GM12878 (cell line): ENCODE results near the gene CLEC16A. TPM values are rescaled to one million over a fixed set of nuclear protein-coding genes. Genes with fewer than 3 reads are reported as not detected.
A peak's percentile ranks its signal among the peaks of the same experiment; 100 is the strongest.

Experiments
- ATAC-seq: fragments of 200-7000 bp; cut with Tn5 transposase; 3 replicates; pipeline ENCODE4 v1.9.1; 2020; ENCODE audit warnings: mild to moderate bottlenecking, moderate library complexity
- BruUV-seq: library from RNA; stranded (reverse); fragments of 400-500 nt; replicated peaks from 2 replicates; lab custom pipeline; 2021; lab: Mats Ljungman, UMichigan
- CTCF ChIA-PET: fragments of 300-600 bp; sonication (Branson Sonifier 250); formaldehyde crosslinking; extraction: SDS; loops from one replicate; lab custom pipeline; 2021; ENCODE audit warnings: inconsistent platforms; lab: Yijun Ruan, JAX
- POLR2A ChIA-PET: fragments of 350-600 bp; formaldehyde crosslinking; extraction: SDS; loops from one replicate; lab custom pipeline; 2021; ENCODE audit warnings: inconsistent platforms; lab: Charles Lee
- RAD21 ChIA-PET: fragments of 300-600 bp; sonication (Branson Sonifier 250); formaldehyde crosslinking; loops from one replicate; lab custom pipeline; 2023; ENCODE audit warnings: antibody characterized with exemption; ENCODE audit not compliant: unreplicated experiment; lab: Charles Lee
- SMC1A ChIA-PET: fragments of 300-600 bp; sonication (Branson Sonifier 250); formaldehyde crosslinking; loops from one replicate; lab custom pipeline; 2023; ENCODE audit not compliant: unreplicated experiment, uncharacterized antibody; lab: Charles Lee
- DNase-seq: peaks from one replicate; pipeline ENCODE4 v3.0.0-alpha.2; 2011; ENCODE audit warnings: low read depth, low spot score
- FAIRE-seq: peaks from 3 replicates; lab custom pipeline; 2011; peaks lifted over from hg19 to GRCh38; lab: Jason Lieb, UNC
- H2AFZ ChIP-seq: 2 replicates; pipeline ENCODE4 v1.6.0; 2011; ENCODE audit warnings: low read depth, low read length, control low read depth; ENCODE audit not compliant: control insufficient read depth
- H3K27ac ChIP-seq: 2 replicates; pipeline ENCODE4 v1.5.1; 2011; ENCODE audit warnings: control low read depth; ENCODE audit not compliant: control insufficient read depth, insufficient read depth
- H3K27me3 ChIP-seq, 2 experiments: replicated peaks in 1 of 2; 2 replicates each; pipeline versions ENCODE4 v1.6.0 to v1.6.1; 2011; ENCODE audit warnings: low read length in 1 of 2; ENCODE audit not compliant: control insufficient read depth in 2 of 2, insufficient read depth in 2 of 2
- H3K36me3 ChIP-seq, 2 experiments: 2 replicates each; pipeline ENCODE4 v1.5.1; 2011; ENCODE audit warnings: low read length in 1 of 2; ENCODE audit not compliant: control insufficient read depth in 2 of 2, insufficient read depth in 2 of 2
- H3K4me1 ChIP-seq: 2 replicates; pipeline ENCODE4 v1.6.1; 2011; ENCODE audit warnings: mild to moderate bottlenecking, low read length, moderate library complexity, mixed read lengths; ENCODE audit not compliant: control insufficient read depth, insufficient read depth
- H3K4me2 ChIP-seq: 2 replicates; pipeline ENCODE4 v1.6.0; 2011; ENCODE audit warnings: control low read depth; ENCODE audit not compliant: control insufficient read depth, insufficient read depth
- H3K4me3 ChIP-seq: fragments of 200-600 bp; sonication (generic); 2 replicates; pipeline ENCODE4 v1.5.1; 2016
- H3K79me2 ChIP-seq: 2 replicates; pipeline ENCODE4 v1.6.0; 2011; ENCODE audit warnings: low read length; ENCODE audit not compliant: control insufficient read depth, insufficient read depth
- H3K9ac ChIP-seq: 2 replicates; pipeline ENCODE4 v1.8.0; 2011; ENCODE audit warnings: low read length, control low read depth, mixed read lengths; ENCODE audit not compliant: control insufficient read depth, insufficient read depth
- H3K9me3 ChIP-seq: replicated peaks from 3 replicates; pipeline ENCODE4 v1.5.1; 2011; ENCODE audit warnings: mild to moderate bottlenecking, low read length; ENCODE audit not compliant: control insufficient read depth, insufficient read depth
- H4K20me1 ChIP-seq: 2 replicates; pipeline ENCODE4 v1.6.0; 2011; ENCODE audit not compliant: control insufficient read depth, insufficient read depth
- BHLHE40 ChIP-seq, 2 experiments: fragments of 450-650 bp in 1 of 2; IDR thresholded peaks; 2 replicates each; pipeline ENCODE4 v1.6.1; 2011 to 2017; ENCODE audit warnings: low read depth in 2 of 2, borderline replicate concordance in 1 of 2, improper control_type of control experiment in 1 of 2, low read length in 1 of 2, mild to moderate bottlenecking in 1 of 2
- ETV6 ChIP-seq, 2 experiments: fragments of 450-650 bp in 1 of 2; IDR thresholded peaks in 1 of 2; conservative IDR thresholded peaks in 1 of 2; 2 replicates each; pipeline ENCODE4 v1.6.1; 2014; ENCODE audit warnings: antibody characterized with exemption in 1 of 2, borderline replicate concordance in 1 of 2, low read depth in 1 of 2, mild to moderate bottlenecking in 1 of 2, moderate library complexity in 1 of 2
- FOXM1 ChIP-seq: IDR thresholded peaks from 2 replicates; pipeline ENCODE4 v1.6.1; 2012; ENCODE audit warnings: low read depth, mild to moderate bottlenecking, inconsistent platforms, low read length, moderate library complexity
- MEF2B ChIP-seq: fragments of 450-650 bp; IDR thresholded peaks from 2 replicates; pipeline ENCODE4 v1.6.1; 2018; ENCODE audit warnings: mild to moderate bottlenecking, moderate library complexity; ENCODE audit not compliant: partially characterized antibody, poor library complexity, severe bottlenecking
- MLLT1 ChIP-seq: fragments of 450-650 bp; IDR thresholded peaks from 2 replicates; pipeline ENCODE4 v1.6.1; 2016; ENCODE audit warnings: mild to moderate bottlenecking
- NKRF ChIP-seq: fragments of 450-650 bp; conservative IDR thresholded peaks from 2 replicates; pipeline ENCODE4 v1.6.1; 2017; ENCODE audit warnings: mild to moderate bottlenecking, moderate library complexity
- NRF1 ChIP-seq: conservative IDR thresholded peaks from 2 replicates; pipeline ENCODE4 v1.6.1; 2011; ENCODE audit warnings: mild to moderate bottlenecking, low read depth, low read length, improper control_type of control experiment
- RAD51 ChIP-seq: fragments of 450-650 bp; IDR thresholded peaks from 2 replicates; pipeline ENCODE4 v1.6.1; 2016; ENCODE audit warnings: moderate library complexity, mild to moderate bottlenecking, inconsistent platforms
- RB1 ChIP-seq: fragments of 450-650 bp; formaldehyde crosslinking; IDR thresholded peaks from 2 replicates; pipeline ENCODE4 v1.6.1; 2017; ENCODE audit warnings: mild to moderate bottlenecking, borderline replicate concordance
- SPI1 ChIP-seq: IDR thresholded peaks from 2 replicates; pipeline ENCODE4 v1.6.1; 2011; ENCODE audit warnings: low read depth, mild to moderate bottlenecking, low read length, moderate library complexity, borderline replicate concordance; ENCODE audit not compliant: insufficient read depth
- WGBS: methylation state at CpG from one replicate; pipeline ENCODE4 v1.1.6; 2016; ENCODE audit warnings: low lambda C conversion rate; ENCODE audit not compliant: insufficient replicate concordance, insufficient coverage; ENCODE audit errors: missing lambda C conversion rate; 5-methylcytosine and 5-hydroxymethylcytosine counted together
- in situ Hi-C: fragments of 300-500 bp; cut with MboI; formaldehyde crosslinking; loops from 9 replicates; pipeline ENCODE4 v1.14.3; 2018; ENCODE audit warnings: mixed read lengths
- intact Hi-C: fragments of 100-400 bp; cut with micrococcal nuclease; formaldehyde crosslinking; loops from one replicate; pipeline ENCODE4 v1.14.2; 2022; ENCODE audit not compliant: unreplicated experiment
- polyA plus RNA-seq, 11 experiments: library from polyadenylated mRNA; depleted of rRNA in 4 of 11; unstranded in 6 of 11; stranded (reverse) in 5 of 11; fragments of >200 nt; fragmentation: Nextera tagmentation in 4 of 11; fragmentation: Illumina TruSeq in 1 of 11; extraction: Ambion mirVana in 4 of 11; extraction: Trizol in 1 of 11; gene quantifications; 1 replicate in 1 of 11; 2 replicates in 10 of 11; pipeline versions ENCODE4 v1.2.1 to v1.2.3, GENCODE V29; 2011 to 2016; ENCODE audit warnings: inconsistent platforms in 2 of 11, missing spikeins in 2 of 11, low read depth in 1 of 11
- total RNA-seq, 4 experiments: library from RNA; depleted of rRNA in 3 of 4; stranded (reverse); fragments of >200 nt in 3 of 4; fragmentation: Illumina TruSeq in 1 of 4; extraction: Trizol in 1 of 4; gene quantifications; 2 replicates each; pipeline versions ENCODE4 v1.2.1 to v1.2.3, GENCODE V29; 2013 to 2021
- TF ChIP-seq, protein P1 (sequence below): IDR thresholded peaks from 2 replicates; pipeline ENCODE4 v1.6.1; 2012; ENCODE audit warnings: improper control_type of control experiment, low read depth, low read length; ENCODE audit not compliant: insufficient replicate concordance
- TF ChIP-seq, protein P2 (sequence below): IDR thresholded peaks from 2 replicates; pipeline ENCODE4 v1.6.1; 2012; ENCODE audit warnings: low read depth, low read length, improper control_type of control experiment

Gene CLEC16A
- total and polyA plus RNA-seq, 10 of the 15 experiments (the other 5 are each of a cell fraction or from before 2014, with no cell fraction given) = 1.5 to 28.8 (median 19.2) TPM

DNA sequence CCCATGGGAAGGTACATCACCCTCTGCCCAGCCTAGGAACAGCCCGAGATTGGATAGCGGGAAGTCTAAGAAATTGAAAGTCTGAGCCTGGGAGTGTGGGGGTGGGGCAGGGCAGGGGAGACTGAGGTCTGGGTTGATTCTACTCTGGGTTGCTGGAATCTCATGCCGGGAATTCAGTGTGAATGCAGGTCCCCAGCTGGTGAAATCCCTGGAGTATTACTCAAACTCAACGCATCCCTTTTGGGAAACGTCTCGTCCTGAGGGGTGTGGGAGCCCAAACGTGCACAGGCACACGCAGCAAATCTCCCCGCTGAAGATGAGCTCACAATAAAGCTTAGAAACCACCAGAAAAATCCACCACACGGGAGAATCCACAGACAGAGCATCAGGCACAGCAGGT, 256.2 kb downstream of the CLEC16A start:
- Histone ChIP-seq H3K79me2 (no peaks in the 10 kb centered on the region), H3K9me3 (no peaks in the 10 kb centered on the region)
- 60% methylated on average over 10 of the region's 10 CpGs for WGBS
- no peak for TF ChIP-seq NRF1
- peak; percentile 61 for TF ChIP-seq MEF2B
- TF ChIP-seq RB1 = no peak
- TF ChIP-seq RAD51 = no peak
- no peak for TF ChIP-seq NKRF
- TF ChIP-seq FOXM1 = no peak
- TF ChIP-seq, protein P1, sequence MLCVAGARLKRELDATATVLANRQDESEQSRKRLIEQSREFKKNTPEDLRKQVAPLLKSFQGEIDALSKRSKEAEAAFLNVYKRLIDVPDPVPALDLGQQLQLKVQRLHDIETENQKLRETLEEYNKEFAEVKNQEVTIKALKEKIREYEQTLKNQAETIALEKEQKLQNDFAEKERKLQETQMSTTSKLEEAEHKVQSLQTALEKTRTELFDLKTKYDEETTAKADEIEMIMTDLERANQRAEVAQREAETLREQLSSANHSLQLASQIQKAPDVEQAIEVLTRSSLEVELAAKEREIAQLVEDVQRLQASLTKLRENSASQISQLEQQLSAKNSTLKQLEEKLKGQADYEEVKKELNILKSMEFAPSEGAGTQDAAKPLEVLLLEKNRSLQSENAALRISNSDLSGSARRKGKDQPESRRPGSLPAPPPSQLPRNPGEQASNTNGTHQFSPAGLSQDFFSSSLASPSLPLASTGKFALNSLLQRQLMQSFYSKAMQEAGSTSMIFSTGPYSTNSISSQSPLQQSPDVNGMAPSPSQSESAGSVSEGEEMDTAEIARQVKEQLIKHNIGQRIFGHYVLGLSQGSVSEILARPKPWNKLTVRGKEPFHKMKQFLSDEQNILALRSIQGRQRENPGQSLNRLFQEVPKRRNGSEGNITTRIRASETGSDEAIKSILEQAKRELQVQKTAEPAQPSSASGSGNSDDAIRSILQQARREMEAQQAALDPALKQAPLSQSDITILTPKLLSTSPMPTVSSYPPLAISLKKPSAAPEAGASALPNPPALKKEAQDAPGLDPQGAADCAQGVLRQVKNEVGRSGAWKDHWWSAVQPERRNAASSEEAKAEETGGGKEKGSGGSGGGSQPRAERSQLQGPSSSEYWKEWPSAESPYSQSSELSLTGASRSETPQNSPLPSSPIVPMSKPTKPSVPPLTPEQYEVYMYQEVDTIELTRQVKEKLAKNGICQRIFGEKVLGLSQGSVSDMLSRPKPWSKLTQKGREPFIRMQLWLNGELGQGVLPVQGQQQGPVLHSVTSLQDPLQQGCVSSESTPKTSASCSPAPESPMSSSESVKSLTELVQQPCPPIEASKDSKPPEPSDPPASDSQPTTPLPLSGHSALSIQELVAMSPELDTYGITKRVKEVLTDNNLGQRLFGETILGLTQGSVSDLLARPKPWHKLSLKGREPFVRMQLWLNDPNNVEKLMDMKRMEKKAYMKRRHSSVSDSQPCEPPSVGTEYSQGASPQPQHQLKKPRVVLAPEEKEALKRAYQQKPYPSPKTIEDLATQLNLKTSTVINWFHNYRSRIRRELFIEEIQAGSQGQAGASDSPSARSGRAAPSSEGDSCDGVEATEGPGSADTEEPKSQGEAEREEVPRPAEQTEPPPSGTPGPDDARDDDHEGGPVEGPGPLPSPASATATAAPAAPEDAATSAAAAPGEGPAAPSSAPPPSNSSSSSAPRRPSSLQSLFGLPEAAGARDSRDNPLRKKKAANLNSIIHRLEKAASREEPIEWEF = peak; percentile 19
- 0 out of 2 replicates have a peak, but pooled peaks have one; percentile 26 for TF ChIP-seq MLLT1
- no peak for TF ChIP-seq ETV6 (conservative IDR thresholded peaks at IDR 0.05 in 1 of 2, IDR thresholded peaks at IDR 0.05 in 1 of 2; ENCODE audit: borderline replicate concordance in 1 of 2, low read depth in 1 of 2)
- TF ChIP-seq BHLHE40 (IDR thresholded peaks at IDR 0.05; ENCODE audit: borderline replicate concordance in 1 of 2, low read depth in 2 of 2, low read length in 1 of 2) = peak; percentile 54 to 70; a peak in 2 of 4 replicates
- TF ChIP-seq SPI1 = no peak
- TF ChIP-seq, protein P2, sequence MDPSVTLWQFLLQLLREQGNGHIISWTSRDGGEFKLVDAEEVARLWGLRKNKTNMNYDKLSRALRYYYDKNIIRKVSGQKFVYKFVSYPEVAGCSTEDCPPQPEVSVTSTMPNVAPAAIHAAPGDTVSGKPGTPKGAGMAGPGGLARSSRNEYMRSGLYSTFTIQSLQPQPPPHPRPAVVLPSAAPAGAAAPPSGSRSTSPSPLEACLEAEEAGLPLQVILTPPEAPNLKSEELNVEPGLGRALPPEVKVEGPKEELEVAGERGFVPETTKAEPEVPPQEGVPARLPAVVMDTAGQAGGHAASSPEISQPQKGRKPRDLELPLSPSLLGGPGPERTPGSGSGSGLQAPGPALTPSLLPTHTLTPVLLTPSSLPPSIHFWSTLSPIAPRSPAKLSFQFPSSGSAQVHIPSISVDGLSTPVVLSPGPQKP = no peak
- TF ChIP-seq, all 136 proteins: peak for 4
- ChIA-PET RAD21 (interaction anchor here (1.0 to 9.3 kb wide), 11 partner anchors 10 to 236 kb away, joined by 3 to 86 read pairs (median 6); partner anchors contain the start of gene SOCS1), CTCF (interaction anchor here (0.7 to 1.8 kb wide), 5 partner anchors 17 to 229 kb away, joined by 3 to 5 read pairs (median 4); partner anchors contain the start of gene SOCS1), POLR2A (interaction anchor here (1.0 to 4.5 kb wide), 6 partner anchors 8 to 87 kb away, joined by 3 to 48 read pairs (median 8); partner anchors contain the start of gene SOCS1), SMC1A (interaction anchor here (0.6 to 4.3 kb wide), 11 partner anchors 10 to 235 kb away, joined by 3 to 35 read pairs (median 6); no protein-coding TSS in a partner anchor)
- BruUV-seq = no TSS peak
- no peak for DNase-seq
- Histone ChIP-seq H3K36me3 (no peaks in the 10 kb centered on the region), H3K4me1 (peaks cover 57% of the 10 kb centered on the region), H3K9ac (no peak overlapping the region), H3K4me3 (no peak overlapping the region), H4K20me1 (no peaks in the 10 kb centered on the region), H2AFZ (no peak overlapping the region; the same call in 1 of the 2 replicates), H3K4me2 (no peak overlapping the region), H3K27ac (peak overlapping the region; percentile 45), H3K27me3 (no peaks in the 10 kb centered on the region)
- no peak for ATAC-seq
- in situ Hi-C loops (no loop called here), intact Hi-C loops (loop anchor here (5.0 kb wide), 1 partner anchor 97 kb away; no protein-coding TSS in a partner anchor)
- FAIRE-seq = no peak
